GM18511 (cell line): Measurements from ENCODE around the gene CHST11.
A peak's percentile ranks its signal among the peaks of the same experiment; 100 is the strongest.

Source experiments
- ATAC-seq: cut with Tn5 transposase; IDR thresholded peaks from one replicate; pipeline ENCODE4 v1.9.1; 2021; ENCODE audit warnings: mild to moderate bottlenecking, moderate library complexity; ENCODE audit not compliant: unreplicated experiment

Gene CHST11

GRCh38 chr12:104459368-104459909 is 2.7 kb downstream of the CHST11 start:
- ATAC-seq = no peak

GRCh38 chr12:104460041-104460719 is 3.4 kb downstream of the CHST11 start:
- ATAC-seq = no peak

- no peak for ATAC-seq
Measured at GRCh38 chr12:104460973-104461698, 4.4 kb downstream of the CHST11 start.

- ATAC-seq = no peak
Measured at GRCh38 chr12:104462325-104462724, 5.6 kb downstream of the CHST11 start.

GRCh38 chr12:104462931-104463339 is 6.2 kb downstream of the CHST11 start:
- ATAC-seq = peak; percentile 69

GRCh38 chr12:104463368-104463767 is 6.6 kb downstream of the CHST11 start:
- no peak for ATAC-seq

- ATAC-seq = no peak
Measured at GRCh38 chr12:104464899-104465298, 8.2 kb downstream of the CHST11 start.

GRCh38 chr12:104466709-104467345 is 10.1 kb downstream of the CHST11 start:
- no peak for ATAC-seq

GRCh38 chr12:104467346-104467837 is 10.6 kb downstream of the CHST11 start:
- no peak for ATAC-seq

GRCh38 chr12:104468371-104468770 is 11.6 kb downstream of the CHST11 start:
- ATAC-seq = no peak

- ATAC-seq = no peak
Measured at GRCh38 chr12:104469066-104469465, 12.3 kb downstream of the CHST11 start.

GRCh38 chr12:104469523-104469922 is 12.8 kb downstream of the CHST11 start:
- no peak for ATAC-seq

GRCh38 chr12:104470521-104470920 is 13.8 kb downstream of the CHST11 start:
- ATAC-seq = no peak

GRCh38 chr12:104471336-104471735 is 14.6 kb downstream of the CHST11 start:
- no peak for ATAC-seq

GRCh38 chr12:104472748-104473147 is 16.0 kb downstream of the CHST11 start:
- no peak for ATAC-seq

GRCh38 chr12:104473374-104473983 is 16.7 kb downstream of the CHST11 start:
- ATAC-seq = peak; percentile 56

- no peak for ATAC-seq
Measured at GRCh38 chr12:104475271-104475670, 18.5 kb downstream of the CHST11 start.

GRCh38 chr12:104477510-104478390 is 21.0 kb downstream of the CHST11 start:
- no peak for ATAC-seq

- peak; percentile 92 for ATAC-seq
Measured at GRCh38 chr12:104478396-104479122, 21.8 kb downstream of the CHST11 start.
